IMR-90 (cell line): ENCODE measurements around the gene ARHGEF10L.

Experiments
- RAD21 ChIP-seq: IDR thresholded peaks from 2 replicates; pipeline ENCODE4 v1.6.1; 2012; ENCODE audit warnings: low read length, improper control_type of control experiment
- TF ChIP-seq, protein P1 (sequence below): conservative IDR thresholded peaks from 2 replicates; pipeline ENCODE4 v1.5.1; 2012; ENCODE audit warnings: mild to moderate bottlenecking, low read depth, low read length, improper control_type of control experiment

DNA sequence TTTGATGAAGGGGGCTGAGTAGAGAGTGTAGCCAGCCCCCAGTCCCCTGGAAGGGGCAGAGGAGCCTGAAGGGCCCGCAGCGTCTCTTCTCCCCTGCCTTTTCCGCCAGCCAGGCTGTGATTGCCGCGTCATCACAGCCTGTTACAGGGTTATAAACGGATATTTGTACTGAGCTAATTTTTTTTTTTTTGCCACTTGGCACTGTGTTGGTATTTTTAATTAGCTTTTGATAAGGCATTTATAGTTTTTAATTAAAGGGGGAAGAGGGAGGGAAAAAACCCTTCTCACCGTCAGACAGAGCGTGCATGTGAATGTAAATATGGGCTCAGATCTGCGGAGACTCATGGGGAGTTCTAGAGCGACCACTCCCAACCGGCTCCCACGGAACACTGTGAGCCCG, 117.9 kb downstream of the ARHGEF10L start:
- TF ChIP-seq, protein P1, sequence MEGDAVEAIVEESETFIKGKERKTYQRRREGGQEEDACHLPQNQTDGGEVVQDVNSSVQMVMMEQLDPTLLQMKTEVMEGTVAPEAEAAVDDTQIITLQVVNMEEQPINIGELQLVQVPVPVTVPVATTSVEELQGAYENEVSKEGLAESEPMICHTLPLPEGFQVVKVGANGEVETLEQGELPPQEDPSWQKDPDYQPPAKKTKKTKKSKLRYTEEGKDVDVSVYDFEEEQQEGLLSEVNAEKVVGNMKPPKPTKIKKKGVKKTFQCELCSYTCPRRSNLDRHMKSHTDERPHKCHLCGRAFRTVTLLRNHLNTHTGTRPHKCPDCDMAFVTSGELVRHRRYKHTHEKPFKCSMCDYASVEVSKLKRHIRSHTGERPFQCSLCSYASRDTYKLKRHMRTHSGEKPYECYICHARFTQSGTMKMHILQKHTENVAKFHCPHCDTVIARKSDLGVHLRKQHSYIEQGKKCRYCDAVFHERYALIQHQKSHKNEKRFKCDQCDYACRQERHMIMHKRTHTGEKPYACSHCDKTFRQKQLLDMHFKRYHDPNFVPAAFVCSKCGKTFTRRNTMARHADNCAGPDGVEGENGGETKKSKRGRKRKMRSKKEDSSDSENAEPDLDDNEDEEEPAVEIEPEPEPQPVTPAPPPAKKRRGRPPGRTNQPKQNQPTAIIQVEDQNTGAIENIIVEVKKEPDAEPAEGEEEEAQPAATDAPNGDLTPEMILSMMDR: no peak
- TF ChIP-seq RAD21: no peak
